Smooth muscle cell (in vitro differentiated cells): Measurements from ENCODE around the gene LGMN. TPM values are rescaled to one million over a fixed set of nuclear protein-coding genes. Genes with fewer than 3 reads are reported as not detected.

Experiments
- DNase-seq: peaks from one replicate; lab custom pipeline; 2025; ENCODE audit not compliant: unreplicated experiment; lab: John Stamatoyannopoulos, UW
- H2AFZ ChIP-seq: fragments of 200-600 bp; sonication (generic); 2 replicates; pipeline ENCODE4 v1.6.0; 2016; ENCODE audit warnings: antibody characterized with exemption, low read depth, mild to moderate bottlenecking
- H3F3A ChIP-seq: fragments of 200-600 bp; sonication (generic); 2 replicates; pipeline ENCODE4 v1.6.0; 2017; ENCODE audit warnings: antibody characterized with exemption, low read depth
- H3K27ac ChIP-seq: fragments of 200-600 bp; sonication (generic); 2 replicates; pipeline ENCODE4 v1.5.1; 2016; ENCODE audit warnings: low read depth, mild to moderate bottlenecking
- H3K27me3 ChIP-seq: fragments of 200-600 bp; sonication (generic); 2 replicates; pipeline ENCODE4 v1.6.1; 2016; ENCODE audit warnings: low read depth, mild to moderate bottlenecking
- H3K36me3 ChIP-seq: fragments of 200-600 bp; sonication (generic); 2 replicates; pipeline ENCODE4 v1.5.1; 2016; ENCODE audit warnings: low read depth
- H3K4me1 ChIP-seq: fragments of 200-600 bp; sonication (generic); 2 replicates; pipeline ENCODE4 v1.5.1; 2016; ENCODE audit warnings: low read depth
- H3K4me2 ChIP-seq: fragments of 200-600 bp; sonication (generic); 2 replicates; pipeline ENCODE4 v1.6.0; 2016; ENCODE audit warnings: mild to moderate bottlenecking
- H3K4me3 ChIP-seq: fragments of 200-600 bp; sonication (generic); 2 replicates; pipeline ENCODE4 v1.5.1; 2016; ENCODE audit warnings: mild to moderate bottlenecking
- H3K79me2 ChIP-seq: fragments of 200-600 bp; sonication (generic); 2 replicates; pipeline ENCODE4 v1.6.0; 2016; ENCODE audit warnings: low read depth, mild to moderate bottlenecking
- H3K9ac ChIP-seq: fragments of 200-600 bp; sonication (generic); 2 replicates; pipeline ENCODE4 v1.6.0; 2016; ENCODE audit warnings: low read depth
- H3K9me3 ChIP-seq: fragments of 200-600 bp; sonication (generic); replicated peaks from 2 replicates; pipeline ENCODE4 v1.5.1; 2016; ENCODE audit warnings: low read depth
- H4K20me1 ChIP-seq: fragments of 200-600 bp; sonication (generic); 2 replicates; pipeline ENCODE4 v1.6.0; 2016; ENCODE audit warnings: low read depth
- WGBS: methylation state at CpG from one replicate; pipeline ENCODE4 v1.1.7; 2016; ENCODE audit warnings: low lambda C conversion rate; 5-methylcytosine and 5-hydroxymethylcytosine counted together
- polyA plus RNA-seq: library from polyadenylated mRNA; unstranded; fragments of >200 nt; fragmentation: Nextera tagmentation; extraction: Ambion mirVana; gene quantifications from 2 replicates; pipeline ENCODE4 v1.2.1, GENCODE V29; 2016
- total RNA-seq: library from RNA; depleted of rRNA; stranded (reverse); fragments of >200 nt; gene quantifications from 2 replicates; pipeline ENCODE4 v1.2.3, GENCODE V29; 2014
- TF ChIP-seq, protein P1 (sequence below): fragments of 200-600 bp; sonication (generic); IDR thresholded peaks from 2 replicates; pipeline ENCODE4 v1.5.1; 2017; ENCODE audit warnings: borderline replicate concordance, mild to moderate bottlenecking, antibody characterized with exemption; ENCODE audit not compliant: insufficient read depth, poor library complexity, severe bottlenecking

Gene LGMN
- total and polyA plus RNA-seq, 2 experiments from 2014 or later: 124 to 133 TPM

- peaks cover 4% of the 10 kb centered on the region for H3K9me3 ChIP-seq
- H3F3A ChIP-seq: peaks cover 6% of the 10 kb centered on the region
- H3K36me3 ChIP-seq: peaks cover 11% of the 10 kb centered on the region
- H3K4me2 ChIP-seq: peak within 1 kb of the TSS; percentile 95
- H3K79me2 ChIP-seq: peaks cover 41% of the 10 kb centered on the region
- peaks cover 12% of the 10 kb centered on the region for H3K4me1 ChIP-seq
- WGBS: 2% methylated on average over 71 of the region's 71 CpGs
- H3K4me3 ChIP-seq: peak within 1 kb of the TSS; percentile 85
- peaks cover 10% of the 10 kb centered on the region for H4K20me1 ChIP-seq
- H3K27me3 ChIP-seq: no peaks in the 10 kb centered on the region
- DNase-seq: peak; percentile 88
- TF ChIP-seq, protein P1, sequence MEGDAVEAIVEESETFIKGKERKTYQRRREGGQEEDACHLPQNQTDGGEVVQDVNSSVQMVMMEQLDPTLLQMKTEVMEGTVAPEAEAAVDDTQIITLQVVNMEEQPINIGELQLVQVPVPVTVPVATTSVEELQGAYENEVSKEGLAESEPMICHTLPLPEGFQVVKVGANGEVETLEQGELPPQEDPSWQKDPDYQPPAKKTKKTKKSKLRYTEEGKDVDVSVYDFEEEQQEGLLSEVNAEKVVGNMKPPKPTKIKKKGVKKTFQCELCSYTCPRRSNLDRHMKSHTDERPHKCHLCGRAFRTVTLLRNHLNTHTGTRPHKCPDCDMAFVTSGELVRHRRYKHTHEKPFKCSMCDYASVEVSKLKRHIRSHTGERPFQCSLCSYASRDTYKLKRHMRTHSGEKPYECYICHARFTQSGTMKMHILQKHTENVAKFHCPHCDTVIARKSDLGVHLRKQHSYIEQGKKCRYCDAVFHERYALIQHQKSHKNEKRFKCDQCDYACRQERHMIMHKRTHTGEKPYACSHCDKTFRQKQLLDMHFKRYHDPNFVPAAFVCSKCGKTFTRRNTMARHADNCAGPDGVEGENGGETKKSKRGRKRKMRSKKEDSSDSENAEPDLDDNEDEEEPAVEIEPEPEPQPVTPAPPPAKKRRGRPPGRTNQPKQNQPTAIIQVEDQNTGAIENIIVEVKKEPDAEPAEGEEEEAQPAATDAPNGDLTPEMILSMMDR: no peak
- peak within 1 kb of the TSS; percentile 94 for H3K27ac ChIP-seq
- H2AFZ ChIP-seq: peak within 1 kb of the TSS; percentile 56
- peak within 1 kb of the TSS; percentile 99 for H3K9ac ChIP-seq
These were observed 45.5 kb upstream of the LGMN start, which contains the start of gene GOLGA5 for GRCh38 chr14:92793709-92794546. TSS of gene GOLGA5 (plus strand) at chr14:92794305. CDS start at chr14:92797438, 3,133 bp downstream.

DNA sequence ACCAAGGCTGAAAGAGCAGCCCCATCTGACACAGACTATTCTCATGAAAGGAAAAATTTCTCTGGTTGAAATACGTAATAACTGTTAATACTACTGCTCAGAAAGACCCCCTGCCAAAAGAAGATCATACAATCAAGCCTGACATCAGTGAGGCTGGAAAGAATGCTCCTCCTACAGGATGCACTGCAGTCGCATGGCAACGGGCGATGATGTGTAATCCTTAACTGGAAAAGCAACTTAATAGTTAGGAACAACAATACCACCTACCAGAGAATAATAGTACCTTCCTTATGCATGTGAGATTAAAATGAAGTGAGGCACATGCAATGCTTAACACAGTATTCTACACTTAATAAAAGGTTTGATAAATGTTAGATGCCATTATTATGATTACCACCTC is 44.5 kb upstream of the LGMN start:
- peaks cover 12% of the 10 kb centered on the region for H3K4me1 ChIP-seq
- H3K9ac ChIP-seq: peak overlapping the region; percentile 3
- H4K20me1 ChIP-seq: peaks cover 3% of the 10 kb centered on the region
- H3K27me3 ChIP-seq: no peaks in the 10 kb centered on the region
- H3K9me3 ChIP-seq: peaks cover 4% of the 10 kb centered on the region
- DNase-seq: no peak
- WGBS: 75% methylated on average over 4 of the region's 4 CpGs
- H3K4me3 ChIP-seq: no peak overlapping the region
- H3K4me2 ChIP-seq: peak overlapping the region; percentile 72
- H3K36me3 ChIP-seq: peaks cover 7% of the 10 kb centered on the region
- H2AFZ ChIP-seq: no peak overlapping the region
- TF ChIP-seq, protein P1: no peak
- peaks cover 6% of the 10 kb centered on the region for H3F3A ChIP-seq
- peak overlapping the region; percentile 81 for H3K27ac ChIP-seq
- H3K79me2 ChIP-seq: peaks cover 31% of the 10 kb centered on the region

- TF ChIP-seq, protein P1: no peak
These were observed 41.1 kb upstream of the LGMN start for GRCh38 chr14:92789457-92790089.

More at GRCh38 chr14:92789457-92790089, 41.1 kb upstream of the LGMN start:
- Histone ChIP-seq H3K9me3 (peaks cover 4% of the 10 kb centered on the region), H2AFZ (no peak overlapping the region), H3K36me3 (no peaks in the 10 kb centered on the region), H3K79me2 (peaks cover 2% of the 10 kb centered on the region), H3K4me2 (no peak overlapping the region), H4K20me1 (no peaks in the 10 kb centered on the region), H3F3A (peaks cover 16% of the 10 kb centered on the region), H3K4me3 (no peak overlapping the region), H3K27ac (no peak overlapping the region), H3K9ac (no peak overlapping the region), H3K4me1 (peaks cover 5% of the 10 kb centered on the region), H3K27me3 (no peaks in the 10 kb centered on the region)
- DNase-seq: no peak
